Liver (tissue), 9 donors: ENCODE results near the gene GPR82. TPM values are rescaled to one million over a fixed set of nuclear protein-coding genes. Genes with fewer than 3 reads are reported as not detected.
"Not testable (repeated sequence)": the region's sequence is repeated elsewhere in the genome, so short reads cannot be mapped to it uniquely, and the experiment has no call there.

Source experiments
- DNase-seq: peaks from one replicate; pipeline ENCODE4 v3.0.0-alpha.2; 2017; ENCODE audit warnings: low spot score
- H3K27ac ChIP-seq, 2 donors: one replicate each; pipeline ENCODE4 v1.7.0; 2013; ENCODE audit warnings: inconsistent platforms in 2 of 2, low read length in 2 of 2, control low read depth in 1 of 2, low read depth in 1 of 2, mild to moderate bottlenecking in 1 of 2
- H3K27me3 ChIP-seq, 4 donors: one replicate each; pipeline versions ENCODE4 v1.6.1 to v1.7.0; 2013; ENCODE audit warnings: low read length in 3 of 4, inconsistent platforms in 1 of 4, mild to moderate bottlenecking in 1 of 4, moderate library complexity in 1 of 4; ENCODE audit not compliant: control insufficient read depth in 4 of 4, insufficient read depth in 4 of 4
- H3K36me3 ChIP-seq, 4 donors: one replicate each; pipeline versions ENCODE4 v1.6.1 to v1.7.0; 2013; ENCODE audit warnings: low read length in 3 of 4, mild to moderate bottlenecking in 3 of 4, low read depth in 1 of 4, moderate library complexity in 1 of 4; ENCODE audit not compliant: control insufficient read depth in 4 of 4, insufficient read depth in 3 of 4
- H3K4me1 ChIP-seq, 4 donors: one replicate each; pipeline versions ENCODE4 v1.6.1 to v1.7.0; 2013; ENCODE audit warnings: low read length in 3 of 4, mild to moderate bottlenecking in 3 of 4, moderate library complexity in 1 of 4; ENCODE audit not compliant: control insufficient read depth in 4 of 4, insufficient read depth in 4 of 4
- H3K4me3 ChIP-seq, 3 donors: one replicate each; pipeline versions ENCODE4 v1.6.1 to v1.7.0; 2013; ENCODE audit warnings: low read length in 3 of 3, control low read depth in 1 of 3, low read depth in 1 of 3, mild to moderate bottlenecking in 1 of 3
- H3K9ac ChIP-seq, 2 donors: one replicate each; pipeline ENCODE4 v1.7.0; 2013; ENCODE audit warnings: low read length in 2 of 2, mild to moderate bottlenecking in 2 of 2, moderate library complexity in 2 of 2, control low read depth in 1 of 2, low read depth in 1 of 2
- H3K9me3 ChIP-seq, 4 donors: one replicate each; pipeline versions ENCODE4 v1.6.1 to v1.7.0; 2013; ENCODE audit warnings: low read length in 3 of 4; ENCODE audit not compliant: control insufficient read depth in 4 of 4
- ATF3 ChIP-seq: IDR thresholded peaks from 2 replicates; pipeline ENCODE4 v1.6.1; 2016; ENCODE audit warnings: antibody characterized with exemption
- CTCF ChIP-seq: fragments of 150-350 bp; IDR thresholded peaks from 2 replicates; pipeline ENCODE4 v1.5.1; 2017; ENCODE audit warnings: improper control_type of control experiment, low read depth, low read length; ENCODE audit not compliant: missing input control
- EGR1 ChIP-seq, 2 donors: IDR thresholded peaks; 2 replicates each; pipeline ENCODE4 v1.6.1; 2016 to 2018; ENCODE audit warnings: antibody characterized with exemption in 2 of 2, low read depth in 2 of 2
- FOXA1 ChIP-seq: IDR thresholded peaks from 2 replicates; pipeline ENCODE4 v1.6.1; 2016; ENCODE audit warnings: antibody characterized with exemption
- FOXA2 ChIP-seq: IDR thresholded peaks from 2 replicates; pipeline ENCODE4 v1.6.1; 2016; ENCODE audit warnings: antibody characterized with exemption
- GABPA ChIP-seq, 2 donors: IDR thresholded peaks in 1 of 2; conservative IDR thresholded peaks in 1 of 2; 2 replicates each; pipeline ENCODE4 v1.6.1; 2016; ENCODE audit warnings: antibody characterized with exemption in 2 of 2, mild to moderate bottlenecking in 1 of 2, moderate library complexity in 1 of 2
- HNF4A ChIP-seq, 2 donors: conservative IDR thresholded peaks; 2 replicates each; pipeline ENCODE4 v1.6.1; 2016; ENCODE audit warnings: antibody characterized with exemption in 2 of 2, mild to moderate bottlenecking in 2 of 2
- HNF4G ChIP-seq: IDR thresholded peaks from 2 replicates; pipeline ENCODE4 v1.6.1; 2016; ENCODE audit warnings: antibody characterized with exemption
- JUND ChIP-seq, 2 donors: IDR thresholded peaks; 2 replicates each; pipeline ENCODE4 v1.6.1; 2016; ENCODE audit warnings: antibody characterized with exemption in 2 of 2
- MAX ChIP-seq: IDR thresholded peaks from 2 replicates; pipeline ENCODE4 v1.6.1; 2016; ENCODE audit warnings: antibody characterized with exemption
- NR2F2 ChIP-seq: IDR thresholded peaks from 2 replicates; pipeline ENCODE4 v1.6.1; 2016; ENCODE audit warnings: antibody characterized with exemption
- RAD21 ChIP-seq, 2 donors: IDR thresholded peaks; 2 replicates each; pipeline ENCODE4 v1.6.1; 2016; ENCODE audit warnings: antibody characterized with exemption in 2 of 2, mild to moderate bottlenecking in 2 of 2
- REST ChIP-seq: IDR thresholded peaks from 2 replicates; pipeline ENCODE4 v1.6.1; 2016; ENCODE audit warnings: antibody characterized with exemption, mild to moderate bottlenecking
- RXRA ChIP-seq, 2 donors: IDR thresholded peaks; 2 replicates each; pipeline ENCODE4 v1.6.1; 2017 to 2018; ENCODE audit warnings: antibody characterized with exemption in 2 of 2, mild to moderate bottlenecking in 1 of 2
- SP1 ChIP-seq: IDR thresholded peaks from 2 replicates; pipeline ENCODE4 v1.6.1; 2018; ENCODE audit warnings: antibody characterized with exemption, mild to moderate bottlenecking
- TAF1 ChIP-seq: conservative IDR thresholded peaks from 2 replicates; pipeline ENCODE4 v1.6.1; 2016; ENCODE audit warnings: antibody characterized with exemption, mild to moderate bottlenecking
- YY1 ChIP-seq: IDR thresholded peaks from 2 replicates; pipeline ENCODE4 v1.6.1; 2016; ENCODE audit warnings: antibody characterized with exemption, mild to moderate bottlenecking
- ZBTB33 ChIP-seq: IDR thresholded peaks from 2 replicates; pipeline ENCODE4 v1.6.1; 2016; ENCODE audit warnings: antibody characterized with exemption
- WGBS: extraction: QIAGEN DNeasy Blood & Tissue Kit; methylation state at CpG from one replicate; pipeline ENCODE4 v1.1.7; 2013; 5-methylcytosine and 5-hydroxymethylcytosine counted together
- polyA plus RNA-seq, 2 donors: library from polyadenylated mRNA; stranded (reverse) in 1 of 2; unstranded in 1 of 2; fragments of 200-250 nt in 1 of 2; fragments of >200 nt in 1 of 2; fragmentation: Nextera tagmentation in 1 of 2; extraction: Ambion mirVana in 1 of 2; gene quantifications; one replicate each; pipeline versions ENCODE4 v1.2.1 to v1.2.3, GENCODE V29; 2013 to 2015
- total RNA-seq, 2 donors: library from RNA; depleted of rRNA; stranded (reverse); fragments of >200 nt; gene quantifications; one replicate each; pipeline ENCODE4 v1.2.3, GENCODE V29; 2014
- donor health status: healthy.
- donor health status: healthy.
- donor health status: healthy.
- donor health status: healthy.
- donor health status: healthy.

GPR82 gene
- total and polyA plus RNA-seq, 4 donors: 0.14 to 0.67 (median 0.60) TPM

GRCh38 chrX:41719610-41720009, 4.4 kb upstream of the GPR82 start:
- not testable (repeated sequence) for H3K9me3 ChIP-seq, H3K9ac ChIP-seq, H3K36me3 ChIP-seq, H3K4me1 ChIP-seq, DNase-seq, H3K27me3 ChIP-seq, H3K4me3 ChIP-seq, H3K27ac ChIP-seq
- 86% methylated on average over 6 of the region's 6 CpGs for WGBS

GRCh38 chrX:41720125-41720779, 3.7 kb upstream of the GPR82 start:
- Histone ChIP-seq H3K36me3 (no peaks in the 10 kb centered on the region), H3K4me1 (no peaks in the 10 kb centered on the region), H3K9ac (no peak overlapping the region), H3K27me3 (no peaks in the 10 kb centered on the region), H3K9me3 (peaks cover 0 to 5% (median 2%) of the 10 kb centered on the region in 4 donors), H3K27ac (no peak overlapping the region), H3K4me3 (no peak overlapping the region)
- DNase-seq: no peak
- WGBS: 82% methylated on average over 3 of the region's 3 CpGs
- TF ChIP-seq TAF1 (no peak), FOXA2 (no peak), SP1 (no peak), MAX (no peak), GABPA (IDR thresholded peaks at IDR 0.05 in 1 of 2, conservative IDR thresholded peaks at IDR 0.05 in 1 of 2) (no peak), CTCF (no peak), RXRA (IDR thresholded peaks at IDR 0.05) (no peak), REST (no peak), HNF4A (conservative IDR thresholded peaks at IDR 0.05) (no peak), EGR1 (IDR thresholded peaks at IDR 0.05; ENCODE audit: low read depth in 2 of 2) (no peak), RAD21 (IDR thresholded peaks at IDR 0.05) (no peak), ATF3 (no peak), NR2F2 (no peak), JUND (IDR thresholded peaks at IDR 0.05) (no peak), YY1 (no peak), FOXA1 (no peak), ZBTB33 (no peak), HNF4G (no peak)
